ENCODE data around the gene GNAS.
A peak's percentile ranks its signal among the peaks of the same experiment; 100 is the strongest.

Gene GNAS

DNA sequence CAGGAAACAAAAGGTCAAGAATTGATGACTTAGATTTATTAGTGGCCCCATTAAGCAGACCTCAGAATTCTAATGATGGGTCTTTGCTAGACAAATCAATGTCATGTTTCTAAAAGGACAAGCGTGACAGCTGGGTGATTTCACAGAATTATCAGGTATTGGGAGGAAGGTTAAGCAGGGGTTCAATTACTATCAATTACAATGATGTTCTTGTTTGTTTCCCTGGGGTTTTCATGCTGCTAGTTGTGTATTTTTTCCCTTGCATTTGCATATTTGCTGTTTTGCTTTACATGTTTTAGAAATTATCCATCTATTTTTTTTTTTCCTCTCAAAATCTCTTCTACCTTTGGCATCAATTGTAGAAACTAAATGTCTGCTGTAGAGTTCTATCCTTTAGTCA is 27.9 kb downstream of the GNAS start:
- H4K8ac ChIP-seq (ENCODE audit: low read length), result no peak overlapping the region
- peaks cover 7% of the 10 kb centered on the region for H3K4me1 ChIP-seq (ENCODE audit: control insufficient read depth, insufficient read depth, low read depth, low read length)
- no peak overlapping the region for H3K4me2 ChIP-seq (ENCODE audit: low read length, poor library complexity, severe bottlenecking)
- H4K91ac ChIP-seq (ENCODE audit: low read length), result no peak overlapping the region
- H3K4ac ChIP-seq (ENCODE audit: low read depth in 1 of 2, low read length in 2 of 2), result no peak overlapping the region
- no peak overlapping the region for H3K4me3 ChIP-seq (ENCODE audit: insufficient read depth in 1 of 2, low read depth in 1 of 2, low read length in 2 of 2)
- H2BK5ac ChIP-seq (ENCODE audit: low read depth, low read length, poor library complexity, severe bottlenecking), result no peak overlapping the region
- H2AFZ ChIP-seq (ENCODE audit: low read depth, low read length), result no peak overlapping the region
- H3K36me3 ChIP-seq (ENCODE audit: control insufficient read depth in 1 of 2, insufficient read depth in 2 of 2, low read depth in 1 of 2, low read length in 2 of 2), result no peaks in the 10 kb centered on the region
- no peak overlapping the region for H2BK120ac ChIP-seq (ENCODE audit: low read depth, low read length)
- no peak overlapping the region for H3K27ac ChIP-seq (ENCODE audit: low read length, poor library complexity, severe bottlenecking)
- H2BK12ac ChIP-seq (ENCODE audit: low read length in 2 of 2), result no peak overlapping the region
- no peak for DNase-seq
- no peaks in the 10 kb centered on the region for H3K79me1 ChIP-seq (replicated peaks; ENCODE audit: low read length, poor library complexity, severe bottlenecking)
- H3K18ac ChIP-seq (ENCODE audit: low read depth in 1 of 2, low read length in 2 of 2), result no peak overlapping the region
- H2BK15ac ChIP-seq (ENCODE audit: low read depth, poor library complexity, severe bottlenecking), result no peak overlapping the region
- H3K9me3 ChIP-seq (ENCODE audit: control insufficient read depth, low read length), result no peaks in the 10 kb centered on the region
- peaks cover 3 to 8% of the 10 kb centered on the region in 2 experiments for H3K27me3 ChIP-seq (ENCODE audit: control insufficient read depth in 1 of 2, insufficient read depth in 1 of 2, low read length in 2 of 2)
- H3K9ac ChIP-seq (ENCODE audit: low read length), result no peak overlapping the region
- 72% methylated on average over 1 of the region's 1 CpG for WGBS
- H2AK5ac ChIP-seq (ENCODE audit: low read length, severe bottlenecking), result no peak overlapping the region
- no peak overlapping the region for H3K14ac ChIP-seq (ENCODE audit: low read length in 2 of 2)
- no peak overlapping the region for H3K23ac ChIP-seq (ENCODE audit: low read length in 2 of 2)

DNA sequence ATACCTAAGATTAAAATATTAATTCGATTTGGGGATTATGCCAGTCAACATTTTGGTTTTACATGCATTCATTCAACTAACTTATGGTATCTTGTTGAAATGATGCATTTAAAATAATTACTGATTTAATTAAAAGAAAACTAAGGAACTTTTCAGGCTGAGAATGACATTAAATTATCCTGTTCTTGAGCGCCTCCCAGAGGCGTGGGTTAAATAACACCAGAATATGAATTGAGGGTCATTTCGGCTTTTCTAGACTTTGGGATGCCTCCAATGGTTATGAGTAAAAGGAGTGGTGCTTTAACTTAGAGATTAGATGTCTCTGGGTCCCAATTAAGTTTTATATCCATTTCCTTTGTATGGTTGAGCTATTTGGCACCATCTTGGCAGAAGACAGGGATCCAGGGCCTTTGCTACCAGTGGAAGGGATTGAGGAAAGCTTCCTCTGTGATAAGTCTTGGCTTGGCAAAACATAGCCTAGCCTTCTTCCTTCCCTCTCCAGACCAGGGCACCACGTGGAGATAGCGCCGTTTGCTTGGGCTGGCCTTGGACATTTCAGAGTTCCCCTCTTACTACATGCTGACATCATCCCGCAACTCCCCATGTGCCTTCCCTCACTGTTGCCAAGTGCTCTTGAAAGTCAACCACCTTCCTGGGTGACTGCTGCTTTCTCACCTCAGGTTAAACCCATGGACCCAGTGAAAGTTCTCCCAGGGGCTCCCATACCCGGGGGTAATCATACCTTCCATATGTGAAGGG is 28.7 kb downstream of the GNAS start:
- no peak for DNase-seq
- H3K4me1 ChIP-seq (ENCODE audit: control insufficient read depth, insufficient read depth, low read depth, low read length), result peaks cover 5% of the 10 kb centered on the region
- no peak overlapping the region for H4K91ac ChIP-seq (ENCODE audit: low read length)
- peaks cover 3 to 8% of the 10 kb centered on the region in 2 experiments for H3K27me3 ChIP-seq (ENCODE audit: control insufficient read depth in 1 of 2, insufficient read depth in 1 of 2, low read length in 2 of 2)
- no peak overlapping the region for H3K4me3 ChIP-seq (ENCODE audit: insufficient read depth in 1 of 2, low read depth in 1 of 2, low read length in 2 of 2)
- no peaks in the 10 kb centered on the region for H3K9me3 ChIP-seq (ENCODE audit: control insufficient read depth, low read length)
- no peak overlapping the region for H3K4ac ChIP-seq (ENCODE audit: low read depth in 1 of 2, low read length in 2 of 2)
- no peak overlapping the region for H2AFZ ChIP-seq (ENCODE audit: low read depth, low read length)
- WGBS, result 85% methylated on average over 8 of the region's 9 CpGs
- no peak overlapping the region for H2BK120ac ChIP-seq (ENCODE audit: low read depth, low read length)
- H3K27ac ChIP-seq (ENCODE audit: low read length, poor library complexity, severe bottlenecking), result no peak overlapping the region
- H3K14ac ChIP-seq (ENCODE audit: low read length in 2 of 2), result no peak overlapping the region
- no peak overlapping the region for H2AK5ac ChIP-seq (ENCODE audit: low read length, severe bottlenecking)
- no peak overlapping the region for H3K4me2 ChIP-seq (ENCODE audit: low read length, poor library complexity, severe bottlenecking)
- H3K36me3 ChIP-seq (ENCODE audit: control insufficient read depth in 1 of 2, insufficient read depth in 2 of 2, low read depth in 1 of 2, low read length in 2 of 2), result no peaks in the 10 kb centered on the region
- no peak overlapping the region for H2BK12ac ChIP-seq (ENCODE audit: low read length in 2 of 2)
- no peak overlapping the region for H4K8ac ChIP-seq (ENCODE audit: low read length)
- no peak overlapping the region for H3K18ac ChIP-seq (ENCODE audit: low read depth in 1 of 2, low read length in 2 of 2)
- no peak overlapping the region for H3K23ac ChIP-seq (ENCODE audit: low read length in 2 of 2)
- no peak overlapping the region for H3K9ac ChIP-seq (ENCODE audit: low read length)
- H2BK5ac ChIP-seq (ENCODE audit: low read depth, low read length, poor library complexity, severe bottlenecking), result no peak overlapping the region
- no peaks in the 10 kb centered on the region for H3K79me1 ChIP-seq (replicated peaks; ENCODE audit: low read length, poor library complexity, severe bottlenecking)
- no peak overlapping the region for H2BK15ac ChIP-seq (ENCODE audit: low read depth, poor library complexity, severe bottlenecking)

DNA sequence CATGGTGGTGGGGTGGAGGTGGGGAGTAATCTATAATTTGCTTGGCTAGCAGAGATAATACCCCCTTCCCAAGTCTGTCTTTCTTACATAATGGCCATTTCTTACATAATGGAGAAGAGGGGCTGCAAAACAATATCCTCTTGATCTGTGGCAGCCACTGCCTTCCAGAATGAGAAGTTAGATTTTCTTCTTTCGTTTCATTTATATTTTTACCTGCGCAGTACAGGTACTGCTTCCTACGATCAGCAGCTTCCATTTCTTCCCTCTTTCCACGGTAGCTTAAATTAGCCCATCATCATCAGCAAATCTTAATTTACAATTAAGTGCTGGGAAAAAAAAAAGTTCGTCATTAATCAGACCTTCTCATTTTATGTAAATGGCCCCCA is 30.2 kb downstream of the GNAS start:
- Histone ChIP-seq H3K79me1 (replicated peaks; ENCODE audit: low read length, poor library complexity, severe bottlenecking) (no peaks in the 10 kb centered on the region), H3K23ac (ENCODE audit: low read length in 2 of 2) (no peak overlapping the region), H3K4me1 (ENCODE audit: control insufficient read depth, insufficient read depth, low read depth, low read length) (peaks cover 5% of the 10 kb centered on the region), H2BK5ac (ENCODE audit: low read depth, low read length, poor library complexity, severe bottlenecking) (no peak overlapping the region), H4K8ac (ENCODE audit: low read length) (no peak overlapping the region), H3K9ac (ENCODE audit: low read length) (no peak overlapping the region), H4K91ac (ENCODE audit: low read length) (no peak overlapping the region), H2BK15ac (ENCODE audit: low read depth, poor library complexity, severe bottlenecking) (no peak overlapping the region), H3K18ac (ENCODE audit: low read depth in 1 of 2, low read length in 2 of 2) (no peak overlapping the region), H3K4me2 (ENCODE audit: low read length, poor library complexity, severe bottlenecking) (no peak overlapping the region), H3K9me3 (ENCODE audit: control insufficient read depth, low read length) (no peaks in the 10 kb centered on the region), H3K27me3 (ENCODE audit: control insufficient read depth in 1 of 2, insufficient read depth in 1 of 2, low read length in 2 of 2) (peaks cover 3 to 8% of the 10 kb centered on the region in 2 experiments), H3K14ac (ENCODE audit: low read length in 2 of 2) (no peak overlapping the region), H3K27ac (ENCODE audit: low read length, poor library complexity, severe bottlenecking) (no peak overlapping the region), H2BK120ac (ENCODE audit: low read depth, low read length) (no peak overlapping the region), H2AK5ac (ENCODE audit: low read length, severe bottlenecking) (no peak overlapping the region), H2BK12ac (ENCODE audit: low read length in 2 of 2) (no peak overlapping the region), H3K36me3 (ENCODE audit: control insufficient read depth in 1 of 2, insufficient read depth in 2 of 2, low read depth in 1 of 2, low read length in 2 of 2) (no peaks in the 10 kb centered on the region), H2AFZ (ENCODE audit: low read depth, low read length) (no peak overlapping the region), H3K4me3 (ENCODE audit: insufficient read depth in 1 of 2, low read depth in 1 of 2, low read length in 2 of 2) (no peak overlapping the region), H3K4ac (ENCODE audit: low read depth in 1 of 2, low read length in 2 of 2) (no peak overlapping the region)
- DNase-seq, result no peak
- 93% methylated on average over 5 of the region's 5 CpGs for WGBS

DNA sequence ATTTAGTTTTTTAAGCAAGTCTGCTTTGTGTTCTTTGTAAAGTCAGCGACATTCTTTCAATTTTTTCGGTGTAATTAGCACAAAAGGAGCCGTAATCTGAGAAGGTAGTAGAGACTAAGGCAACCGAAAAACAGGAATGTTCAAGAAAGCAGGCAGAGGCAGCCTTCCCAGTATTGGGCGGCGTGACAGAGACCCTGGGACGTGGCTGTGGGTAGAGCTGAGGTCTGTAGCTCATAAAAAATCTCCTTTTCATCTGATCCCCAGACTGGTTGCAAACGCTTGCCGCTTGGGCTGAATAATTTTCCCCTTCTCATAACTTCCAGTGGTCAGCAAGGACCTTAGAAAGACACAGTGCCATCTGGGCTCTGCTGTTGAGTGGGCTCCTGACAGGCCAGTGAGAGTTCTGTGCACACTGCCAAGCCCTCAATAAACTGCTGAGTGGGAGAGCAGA is 30.8 kb downstream of the GNAS start:
- H3K4ac ChIP-seq (ENCODE audit: low read depth in 1 of 2, low read length in 2 of 2), result no peak overlapping the region
- no peak overlapping the region for H3K18ac ChIP-seq (ENCODE audit: low read depth in 1 of 2, low read length in 2 of 2)
- no peak for DNase-seq
- H3K27ac ChIP-seq (ENCODE audit: low read length, poor library complexity, severe bottlenecking), result peak overlapping the region; percentile 13
- H3K36me3 ChIP-seq (ENCODE audit: control insufficient read depth in 1 of 2, insufficient read depth in 2 of 2, low read depth in 1 of 2, low read length in 2 of 2), result no peaks in the 10 kb centered on the region
- no peak overlapping the region for H3K4me3 ChIP-seq (ENCODE audit: insufficient read depth in 1 of 2, low read depth in 1 of 2, low read length in 2 of 2)
- no peak overlapping the region for H2AFZ ChIP-seq (ENCODE audit: low read depth, low read length)
- H2BK12ac ChIP-seq (ENCODE audit: low read length in 2 of 2), result no peak overlapping the region
- H2BK120ac ChIP-seq (ENCODE audit: low read depth, low read length), result no peak overlapping the region
- no peak overlapping the region for H2AK5ac ChIP-seq (ENCODE audit: low read length, severe bottlenecking)
- no peak overlapping the region for H4K8ac ChIP-seq (ENCODE audit: low read length)
- no peak overlapping the region for H3K4me2 ChIP-seq (ENCODE audit: low read length, poor library complexity, severe bottlenecking)
- H3K23ac ChIP-seq (ENCODE audit: low read length in 2 of 2), result peak overlapping the region in 1 of 2 experiments; percentile 3
- peaks cover 3 to 8% of the 10 kb centered on the region in 2 experiments for H3K27me3 ChIP-seq (ENCODE audit: control insufficient read depth in 1 of 2, insufficient read depth in 1 of 2, low read length in 2 of 2)
- H3K79me1 ChIP-seq (replicated peaks; ENCODE audit: low read length, poor library complexity, severe bottlenecking), result peaks cover 3% of the 10 kb centered on the region
- no peaks in the 10 kb centered on the region for H3K9me3 ChIP-seq (ENCODE audit: control insufficient read depth, low read length)
- H3K9ac ChIP-seq (ENCODE audit: low read length), result no peak overlapping the region
- no peak overlapping the region for H4K91ac ChIP-seq (ENCODE audit: low read length)
- 34% methylated on average over 9 of the region's 9 CpGs for WGBS
- H3K14ac ChIP-seq (ENCODE audit: low read length in 2 of 2), result no peak overlapping the region
- peaks cover 8% of the 10 kb centered on the region for H3K4me1 ChIP-seq (ENCODE audit: control insufficient read depth, insufficient read depth, low read depth, low read length)
- H2BK5ac ChIP-seq (ENCODE audit: low read depth, low read length, poor library complexity, severe bottlenecking), result no peak overlapping the region
- no peak overlapping the region for H2BK15ac ChIP-seq (ENCODE audit: low read depth, poor library complexity, severe bottlenecking)
